Esophagus (tissue), 2 donors: ENCODE data around the gene SORCS2. TPM values are rescaled to one million over a fixed set of nuclear protein-coding genes. Genes with fewer than 3 reads are reported as not detected.

ENCODE experiments used
- H3K27ac ChIP-seq, 2 donors: one replicate each; pipeline ENCODE4 v1.5.1; 2013; ENCODE audit warnings: low read depth in 2 of 2, mild to moderate bottlenecking in 2 of 2, inconsistent platforms in 1 of 2, low read length in 1 of 2, moderate library complexity in 1 of 2
- H3K27me3 ChIP-seq, 2 donors: one replicate each; pipeline ENCODE4 v1.6.1; 2013; ENCODE audit warnings: low read length in 2 of 2, control low read depth in 1 of 2, mild to moderate bottlenecking in 1 of 2; ENCODE audit not compliant: insufficient read depth in 2 of 2, control insufficient read depth in 1 of 2
- H3K36me3 ChIP-seq, 2 donors: one replicate each; pipeline ENCODE4 v1.6.1; 2013; ENCODE audit warnings: low read length in 1 of 2; ENCODE audit not compliant: control insufficient read depth in 2 of 2, insufficient read depth in 2 of 2
- H3K4me1 ChIP-seq, 2 donors: one replicate each; pipeline ENCODE4 v1.6.1; 2013; ENCODE audit warnings: low read length in 1 of 2; ENCODE audit not compliant: control insufficient read depth in 2 of 2, insufficient read depth in 2 of 2
- H3K4me3 ChIP-seq, 2 donors: one replicate each; pipeline ENCODE4 v1.5.1; 2013; ENCODE audit warnings: low read length in 2 of 2, mild to moderate bottlenecking in 2 of 2, low read depth in 1 of 2, moderate library complexity in 1 of 2
- H3K9me3 ChIP-seq, 2 donors: one replicate each; pipeline ENCODE4 v1.6.1; 2013; ENCODE audit warnings: mild to moderate bottlenecking in 2 of 2, low read depth in 1 of 2, low read length in 1 of 2, moderate library complexity in 1 of 2; ENCODE audit not compliant: control insufficient read depth in 2 of 2, insufficient read depth in 1 of 2
- WGBS, 2 donors: extraction: QIAGEN DNeasy Blood & Tissue Kit; methylation state at CpG; one replicate each; pipeline ENCODE4 v1.1.7; 2013; 5-methylcytosine and 5-hydroxymethylcytosine counted together
- polyA plus RNA-seq, 2 donors: library from polyadenylated mRNA; stranded (reverse); fragments of 200-250 nt; gene quantifications; one replicate each; pipeline ENCODE4 v1.2.3, GENCODE V29; 2013
- donor health status: healthy with polysubstance abuse.
- donor health status: Bipolar disorder and iron deficiency.

Gene SORCS2
- polyA plus RNA-seq, 2 donors = 1.1 to 1.2 TPM

GRCh38 chr4:7647600-7648543 lies 455.5 kb downstream of the SORCS2 start:
- Histone ChIP-seq H3K4me3 (no peak overlapping the region), H3K27ac (no peak overlapping the region), H3K36me3 (no peaks in the 10 kb centered on the region), H3K4me1 (peaks cover 7 to 9% of the 10 kb centered on the region in 2 donors), H3K27me3 (no peaks in the 10 kb centered on the region), H3K9me3 (peaks cover 0 to 4% of the 10 kb centered on the region in 2 donors)
- 79 to 84% methylated on average over 23 of the region's 23 CpGs for WGBS, 2 donors

DNA sequence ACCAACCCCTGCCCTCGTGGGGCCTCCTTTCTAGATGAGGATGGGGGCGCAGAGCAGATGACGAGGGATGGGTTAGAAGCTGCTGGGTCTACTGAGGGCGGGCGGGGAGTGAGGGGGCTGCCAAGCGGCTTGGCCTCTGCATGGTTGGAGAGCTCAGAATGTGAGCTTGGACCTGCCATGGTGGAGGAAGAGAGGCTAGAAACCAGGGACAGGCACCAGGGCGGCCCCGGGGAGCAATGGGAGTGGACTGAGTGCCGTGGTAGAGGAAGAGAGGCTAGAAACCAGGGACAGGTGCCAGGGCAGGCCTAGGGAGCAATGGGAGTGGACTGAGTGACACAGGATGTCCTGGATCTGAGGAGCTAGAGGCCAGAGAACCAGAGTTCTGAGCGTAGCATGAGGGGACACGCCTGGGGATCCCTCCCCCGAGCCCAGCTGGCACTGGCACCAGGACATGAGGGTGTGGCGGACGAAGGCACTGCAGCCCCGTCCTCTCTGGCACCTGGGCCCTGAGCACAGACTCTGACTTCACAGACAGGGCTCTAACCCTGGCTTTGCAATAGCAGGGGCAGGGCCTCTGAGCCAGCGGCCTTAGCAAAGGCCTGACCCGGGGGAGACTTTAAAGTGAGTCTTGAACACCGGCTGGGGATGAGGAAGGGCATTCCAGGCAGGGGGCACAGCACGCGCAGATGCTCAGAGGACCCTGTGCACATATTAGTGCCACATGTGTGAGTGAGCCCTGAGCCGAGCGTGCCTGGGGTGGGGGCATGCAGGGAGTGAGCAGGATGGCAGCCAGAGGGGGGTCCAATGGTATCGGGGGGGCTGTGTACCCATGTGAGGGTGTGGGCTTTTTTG lies 456.4 kb downstream of the SORCS2 start:
- H3K4me1 ChIP-seq = peaks cover 7 to 11% of the 10 kb centered on the region in 2 donors
- peaks cover 0 to 4% of the 10 kb centered on the region in 2 donors for H3K9me3 ChIP-seq
- H3K4me3 ChIP-seq = no peak overlapping the region
- H3K27me3 ChIP-seq = no peaks in the 10 kb centered on the region
- peak overlapping the region in 1 of 2 donors; percentile 26 for H3K27ac ChIP-seq
- H3K36me3 ChIP-seq = no peaks in the 10 kb centered on the region
- 69 to 70% methylated on average over 23 of the region's 23 CpGs for WGBS, 2 donors

- peaks cover 7 to 11% of the 10 kb centered on the region in 2 donors for H3K4me1 ChIP-seq
- H3K4me3 ChIP-seq = no peak overlapping the region
- no peaks in the 10 kb centered on the region for H3K27me3 ChIP-seq
- 81 to 89% methylated on average over 5 of the region's 5 CpGs for WGBS, 2 donors
- no peaks in the 10 kb centered on the region for H3K36me3 ChIP-seq
- H3K9me3 ChIP-seq = peaks cover 0 to 1% of the 10 kb centered on the region in 2 donors
- H3K27ac ChIP-seq = peak overlapping the region in 1 of 2 donors; percentile 26
Measured at GRCh38 chr4:7649411-7649740, 457.0 kb downstream of the SORCS2 start.

DNA sequence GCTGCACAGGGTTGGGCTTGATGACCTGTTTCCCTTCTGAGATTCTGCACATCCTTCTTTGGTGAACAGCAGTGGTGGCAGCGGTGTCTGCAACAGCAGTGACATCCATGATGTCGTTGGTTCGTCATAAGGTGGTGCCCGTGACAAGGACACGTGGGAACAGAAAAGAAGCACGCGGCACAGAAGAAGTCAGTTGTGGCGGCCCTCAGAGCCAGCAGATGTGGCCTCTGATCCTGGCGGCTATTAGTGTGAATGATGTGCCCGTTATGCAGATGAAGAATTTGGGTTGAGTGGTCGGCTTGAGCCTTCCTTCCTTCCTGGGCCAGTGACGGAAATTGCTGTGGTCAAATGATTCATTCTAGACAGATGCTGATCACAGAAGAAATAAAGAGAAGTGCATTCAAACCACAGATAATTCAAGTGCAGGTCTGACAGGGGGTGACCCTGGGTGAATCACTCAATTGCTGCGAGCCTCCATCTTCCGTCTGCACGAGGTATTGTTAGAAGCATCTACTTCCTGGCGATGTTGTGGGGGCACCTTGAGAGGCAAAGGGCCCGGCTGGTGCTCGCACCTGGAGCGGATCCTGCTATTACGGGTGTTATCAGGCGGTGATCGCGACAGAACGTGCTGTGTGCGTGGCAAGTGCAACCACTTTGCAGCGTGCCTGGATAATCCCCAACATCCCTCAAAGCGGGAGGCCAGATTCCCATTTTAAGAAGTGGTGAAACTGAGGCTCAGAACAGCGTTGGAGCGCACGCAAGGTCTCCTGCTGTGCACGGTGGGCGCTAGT lies 457.6 kb downstream of the SORCS2 start:
- Histone ChIP-seq H3K4me3 (no peak overlapping the region), H3K27ac (no peak overlapping the region), H3K36me3 (no peaks in the 10 kb centered on the region), H3K9me3 (no peaks in the 10 kb centered on the region), H3K27me3 (no peaks in the 10 kb centered on the region), H3K4me1 (peaks cover 7 to 11% of the 10 kb centered on the region in 2 donors)
- 69 to 72% methylated on average over 32 of the region's 32 CpGs for WGBS, 2 donors

- H3K27ac ChIP-seq = no peak overlapping the region
- H3K9me3 ChIP-seq = no peaks in the 10 kb centered on the region
- H3K4me1 ChIP-seq = peaks cover 7 to 11% of the 10 kb centered on the region in 2 donors
- no peak overlapping the region for H3K4me3 ChIP-seq
- H3K36me3 ChIP-seq = no peaks in the 10 kb centered on the region
- no peaks in the 10 kb centered on the region for H3K27me3 ChIP-seq
- WGBS, 2 donors = 49 to 57% methylated on average over 19 to 22 of the region's 22 CpGs
Measured at GRCh38 chr4:7650606-7651385, 458.5 kb downstream of the SORCS2 start.

DNA sequence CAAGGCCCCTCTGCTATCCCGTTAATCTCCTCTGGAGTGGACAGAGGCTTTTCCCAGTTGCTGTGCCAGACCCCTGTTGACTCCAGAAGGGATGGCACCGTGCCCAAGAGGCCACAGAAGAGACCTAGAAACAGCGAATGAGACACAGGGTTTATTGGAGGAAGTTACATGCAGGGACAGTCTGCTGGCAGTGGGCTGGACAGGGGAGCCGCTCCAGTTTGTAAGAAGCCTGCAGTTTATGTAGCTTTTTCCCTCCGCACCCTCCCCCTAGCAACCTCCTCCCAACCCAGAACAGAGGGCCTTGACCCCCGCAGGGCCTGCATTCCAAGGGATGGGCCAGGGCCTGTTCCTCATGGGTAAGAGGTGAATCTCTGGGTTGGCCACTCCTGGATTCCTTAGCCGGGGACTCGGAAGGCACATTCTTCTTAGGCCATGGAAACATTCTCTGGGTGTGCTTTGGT lies 459.2 kb downstream of the SORCS2 start:
- Histone ChIP-seq H3K9me3 (no peaks in the 10 kb centered on the region), H3K27ac (peak overlapping the region in 1 of 2 donors; percentile 52), H3K4me1 (peaks cover 7 to 11% of the 10 kb centered on the region in 2 donors), H3K36me3 (no peaks in the 10 kb centered on the region), H3K27me3 (no peaks in the 10 kb centered on the region), H3K4me3 (no peak overlapping the region)
- WGBS, 2 donors = 32 to 57% methylated on average over 8 of the region's 8 CpGs

- Histone ChIP-seq H3K4me3 (no peak overlapping the region), H3K9me3 (no peaks in the 10 kb centered on the region), H3K27me3 (no peaks in the 10 kb centered on the region), H3K4me1 (peaks cover 7 to 11% of the 10 kb centered on the region in 2 donors), H3K27ac (peak overlapping the region; percentile 36 to 52), H3K36me3 (no peaks in the 10 kb centered on the region)
- 49 to 62% methylated on average over 8 of the region's 8 CpGs for WGBS, 2 donors
Measured at GRCh38 chr4:7652006-7652405, 459.7 kb downstream of the SORCS2 start.

DNA sequence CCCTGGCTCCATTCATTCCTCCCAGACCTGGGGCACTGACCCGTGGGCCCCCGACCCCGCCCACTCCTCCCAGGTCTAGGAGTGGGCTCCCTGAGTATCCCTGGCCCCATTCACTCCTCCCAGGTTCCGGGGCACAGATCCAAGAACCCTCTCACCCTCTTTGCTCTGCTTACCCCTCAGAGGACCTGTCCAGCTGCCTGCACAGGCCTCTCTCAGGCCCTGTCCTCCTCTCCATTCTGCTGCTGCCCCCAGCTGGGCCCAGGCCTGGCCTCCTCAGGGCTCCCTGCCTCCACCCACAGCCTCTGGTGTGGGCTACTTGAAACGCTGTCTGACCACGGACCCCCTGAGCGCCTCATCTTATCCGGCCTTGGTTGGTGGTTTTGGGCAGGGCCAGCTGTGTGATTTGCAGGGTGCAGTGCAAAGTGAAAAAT lies 460.1 kb downstream of the SORCS2 start:
- Histone ChIP-seq H3K27ac (peak overlapping the region; percentile 36 to 52), H3K36me3 (no peaks in the 10 kb centered on the region), H3K4me3 (no peak overlapping the region), H3K9me3 (no peaks in the 10 kb centered on the region), H3K4me1 (peaks cover 7 to 11% of the 10 kb centered on the region in 2 donors), H3K27me3 (no peaks in the 10 kb centered on the region)
- 58 to 67% methylated on average over 8 of the region's 8 CpGs for WGBS, 2 donors
